ENCODE measurements around the gene NFIB.

NFIB gene

DNA sequence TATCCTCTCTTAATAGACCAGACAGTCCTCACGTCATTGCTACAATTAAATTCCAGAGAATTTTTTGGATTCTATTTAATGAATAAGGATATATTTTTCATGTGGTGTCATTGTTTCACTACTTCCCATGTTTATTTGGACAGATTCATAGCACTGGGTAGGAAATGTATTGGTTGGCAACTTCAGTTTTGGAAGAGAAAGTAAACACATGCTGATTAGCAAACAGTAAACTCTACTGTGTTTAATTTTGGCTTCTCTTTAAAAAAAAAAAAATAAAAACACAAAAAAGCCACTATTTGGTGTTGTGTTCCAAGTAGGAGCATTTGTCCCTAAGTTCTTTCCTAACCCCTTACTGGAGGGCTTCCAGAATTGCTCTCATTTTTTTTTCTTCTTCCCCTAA is 77.3 kb downstream of the NFIB start:
- no peak for DNase-seq

GRCh38 chr9:14232111-14232510 is 81.8 kb downstream of the NFIB start:
- DNase-seq, result no peak

- no peak for DNase-seq
Measured at GRCh38 chr9:14231196-14231990, 82.5 kb downstream of the NFIB start.

DNA sequence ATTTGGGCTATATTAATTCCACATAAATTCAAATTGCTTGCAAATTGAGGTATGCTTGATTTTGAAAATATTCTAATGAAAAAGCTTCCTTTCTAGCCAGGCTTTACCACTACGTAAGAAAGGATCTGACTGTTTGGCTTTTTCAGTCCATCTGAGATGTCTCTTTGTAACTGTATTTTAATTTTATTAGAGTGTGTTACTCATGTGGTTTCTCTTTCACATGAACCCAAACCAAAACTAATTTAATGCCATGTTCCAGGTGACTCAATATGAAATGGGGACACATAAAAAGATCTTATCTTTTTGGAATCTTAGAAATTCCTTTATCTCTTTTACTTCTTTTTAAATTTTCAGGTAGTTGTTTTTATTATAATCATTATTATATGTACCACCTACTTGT is 85.3 kb downstream of the NFIB start:
- DNase-seq, result no peak

- no peak for DNase-seq
Measured at GRCh38 chr9:14226855-14227532, 86.9 kb downstream of the NFIB start.

GRCh38 chr9:14223081-14223480 is 90.9 kb downstream of the NFIB start:
- DNase-seq, result no peak

DNA sequence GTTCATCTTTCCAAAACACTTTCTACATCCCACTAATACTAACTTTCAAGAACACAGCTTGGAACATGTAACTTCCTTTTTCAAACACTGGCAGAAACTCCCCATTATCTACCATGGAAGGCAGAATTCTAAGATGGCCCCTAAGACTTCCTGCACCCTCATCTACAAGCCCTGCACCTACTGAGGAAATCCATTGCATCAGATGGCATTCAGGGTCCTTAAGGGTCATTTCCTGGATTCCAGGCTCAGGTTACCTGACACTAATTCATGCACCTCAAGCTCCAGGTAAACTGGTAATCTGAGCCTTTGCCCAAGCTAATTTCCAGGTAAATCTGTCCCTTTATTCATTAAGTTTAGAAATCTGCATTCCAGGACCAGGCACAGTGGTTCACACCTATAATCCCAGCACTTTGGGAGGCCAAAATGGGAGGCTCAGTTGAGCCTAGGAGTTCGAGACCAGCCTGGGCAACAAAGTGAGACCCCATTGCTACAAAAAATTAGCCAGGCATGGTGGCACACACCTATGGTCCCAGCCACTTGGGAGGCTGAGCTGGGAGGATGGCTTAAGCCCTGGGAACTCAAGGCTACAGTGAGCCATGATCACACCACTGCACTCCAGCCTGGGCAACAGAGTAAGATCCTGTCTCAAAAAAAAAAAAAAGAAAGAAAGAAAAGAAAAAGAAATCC is 91.6 kb downstream of the NFIB start:
- no peak for DNase-seq

- no peak for DNase-seq
Measured at GRCh38 chr9:14221558-14221957, 92.4 kb downstream of the NFIB start.

- no peak for DNase-seq
Measured at GRCh38 chr9:14221119-14221518, 92.8 kb downstream of the NFIB start.

GRCh38 chr9:14220256-14220655 is 93.7 kb downstream of the NFIB start:
- DNase-seq, result no peak

DNA sequence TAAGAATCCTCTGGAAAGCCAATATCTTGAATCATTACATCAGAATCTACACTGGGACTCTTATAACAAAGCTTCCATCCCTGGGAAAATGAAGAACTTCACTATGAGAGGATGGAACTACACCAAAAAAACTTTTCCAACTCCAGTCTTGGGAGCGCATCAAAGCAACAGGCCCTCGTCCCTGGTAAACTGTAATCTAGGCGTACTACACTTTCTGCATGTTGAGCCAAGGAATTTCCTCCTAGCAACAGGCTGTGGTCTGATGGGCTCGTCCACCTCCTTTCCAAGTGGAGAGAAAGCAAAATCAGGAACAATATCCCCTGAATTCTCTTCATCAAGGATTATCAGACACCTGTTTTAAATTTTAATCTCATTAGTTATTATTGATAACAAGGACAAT is 94.1 kb downstream of the NFIB start:
- DNase-seq, result no peak

- peak; percentile 72 for DNase-seq
Measured at GRCh38 chr9:14218253-14218652, 95.7 kb downstream of the NFIB start.

DNA sequence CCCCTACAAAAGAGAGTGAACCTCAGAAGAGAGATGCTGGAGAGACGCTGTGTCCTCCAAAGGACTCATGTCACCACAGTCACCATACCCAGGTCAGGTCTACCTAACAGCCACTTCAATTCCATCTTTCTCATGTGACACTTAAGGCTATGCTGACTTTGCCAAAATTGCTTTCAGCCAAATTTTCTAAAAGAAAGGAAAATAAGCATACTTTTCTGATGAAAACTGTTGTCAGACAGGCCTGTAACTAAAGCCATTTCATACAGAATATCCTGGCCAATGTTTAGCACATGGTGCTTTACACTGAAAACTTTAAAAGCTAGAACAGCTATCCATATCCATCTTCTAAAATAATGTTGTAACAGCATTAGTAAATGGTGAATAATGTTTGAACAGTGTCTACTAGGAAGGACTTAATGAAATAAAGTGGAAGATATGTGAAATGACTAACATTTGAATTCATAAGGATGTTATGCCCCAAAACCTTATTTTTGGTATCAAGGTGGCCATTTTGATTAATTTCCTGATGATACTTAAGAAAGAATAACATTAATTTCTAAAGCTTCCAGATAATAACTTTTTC is 97.2 kb downstream of the NFIB start:
- DNase-seq, result no peak

GRCh38 chr9:14215614-14216013 is 98.3 kb downstream of the NFIB start:
- no peak for DNase-seq

GRCh38 chr9:14214693-14215092 is 99.2 kb downstream of the NFIB start:
- no peak for DNase-seq

- no peak for DNase-seq
Measured at GRCh38 chr9:14214065-14214684, 99.8 kb downstream of the NFIB start.

DNA sequence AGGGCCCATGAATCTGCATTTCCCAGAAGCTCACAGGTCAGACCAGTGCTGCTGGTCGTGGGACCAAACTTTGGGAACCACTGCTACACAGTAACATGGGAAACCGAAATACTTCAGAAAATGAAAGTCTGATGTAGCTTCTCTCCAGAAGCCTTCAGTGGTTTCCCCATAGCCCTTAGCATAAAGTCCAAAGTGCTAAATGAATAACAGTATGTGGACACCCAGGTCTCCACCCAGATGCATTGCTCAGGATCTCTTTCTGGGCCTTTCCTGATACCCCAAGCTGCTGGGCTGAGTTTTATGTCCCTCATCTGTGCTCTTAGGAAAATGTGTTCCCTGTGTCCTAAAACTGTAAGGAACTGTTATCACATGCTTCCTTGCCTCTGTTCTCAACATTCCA is 100.4 kb downstream of the NFIB start:
- no peak for DNase-seq

- DNase-seq, result no peak
Measured at GRCh38 chr9:14212697-14213420, 101.1 kb downstream of the NFIB start.

DNA sequence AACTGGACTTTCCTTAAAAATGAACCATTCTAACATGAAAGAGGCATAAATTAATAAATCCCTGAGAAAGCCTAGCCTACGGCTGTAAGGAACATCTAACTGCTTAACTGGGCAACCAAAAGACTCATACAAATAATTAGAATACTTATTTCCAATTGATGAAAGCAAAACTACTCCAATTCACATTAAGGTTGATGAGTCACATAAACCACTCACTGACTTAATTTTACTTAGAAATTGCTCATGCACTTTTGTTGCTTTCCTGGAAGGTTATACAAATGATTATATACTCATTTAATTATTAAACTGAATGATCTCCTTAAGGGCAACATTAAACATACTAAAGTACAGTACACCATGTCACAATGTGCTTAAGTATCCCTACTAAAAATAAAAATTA is 101.9 kb downstream of the NFIB start:
- no peak for DNase-seq

DNA sequence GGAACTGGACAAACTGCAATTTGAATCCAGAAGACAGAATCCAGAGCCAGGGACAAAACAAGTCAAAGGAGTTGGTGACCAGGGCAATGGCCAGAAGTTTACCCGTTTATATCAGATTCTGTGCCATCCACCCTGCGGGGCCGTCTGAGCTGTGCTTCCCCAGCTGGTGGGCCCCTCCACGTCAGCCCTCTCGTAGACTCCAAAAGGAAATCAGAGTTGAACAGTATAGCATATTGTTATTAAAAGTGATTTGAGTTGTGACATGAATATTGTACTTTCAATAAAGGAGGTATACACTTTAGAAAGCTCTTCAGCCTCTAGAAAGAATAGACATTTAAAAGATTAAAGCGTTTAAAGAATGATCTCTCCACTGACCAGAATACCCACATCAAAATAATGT is 102.4 kb downstream of the NFIB start:
- DNase-seq, result no peak

- no peak for DNase-seq
Measured at GRCh38 chr9:14210428-14210827, 103.5 kb downstream of the NFIB start.

Data from NCI-H1436 treated with DMSO at 0.1 percent for 48 hours (cell line).